CD14-positive monocyte (primary cell): Measurements from ENCODE around the gene RPP14. TPM values are rescaled to one million over a fixed set of nuclear protein-coding genes. Genes with fewer than 3 reads are reported as not detected.

Source experiments
- DNase-seq, 3 donors: peaks; one replicate each; pipeline ENCODE4 v3.0.0-alpha.2; 2011 to 2022
- H2AFZ ChIP-seq: 2 replicates; pipeline ENCODE4 v1.6.0; 2012; ENCODE audit warnings: mild to moderate bottlenecking, low read depth, low read length, inconsistent platforms; ENCODE audit not compliant: insufficient read depth, poor library complexity, severe bottlenecking
- H3K27ac ChIP-seq, 2 donors: 1 replicate in 1 of 2; 2 replicates in 1 of 2; pipeline ENCODE4 v1.5.1; 2012 to 2013; ENCODE audit warnings: low read length in 2 of 2, control low read depth in 1 of 2, inconsistent platforms in 1 of 2, low read depth in 1 of 2, mild to moderate bottlenecking in 1 of 2
- H3K27me3 ChIP-seq, 2 donors: one replicate each; pipeline versions ENCODE4 v1.6.0 to v1.6.1; 2011 to 2013; ENCODE audit warnings: low read length in 2 of 2; ENCODE audit not compliant: control insufficient read depth in 2 of 2, insufficient read depth in 2 of 2
- H3K36me3 ChIP-seq, 2 donors: replicated peaks in 1 of 2; 1 replicate in 1 of 2; 2 replicates in 1 of 2; pipeline versions ENCODE4 v1.5.1 to v1.6.1; 2012 to 2013; ENCODE audit warnings: low read length in 2 of 2, control low read depth in 1 of 2, inconsistent platforms in 1 of 2, mild to moderate bottlenecking in 1 of 2; ENCODE audit not compliant: insufficient read depth in 2 of 2, control insufficient read depth in 1 of 2
- H3K4me1 ChIP-seq, 2 donors: 1 replicate in 1 of 2; 2 replicates in 1 of 2; pipeline versions ENCODE4 v1.5.1 to v1.6.1; 2012 to 2013; ENCODE audit warnings: low read length in 2 of 2, control low read depth in 1 of 2, inconsistent platforms in 1 of 2, mild to moderate bottlenecking in 1 of 2, moderate library complexity in 1 of 2; ENCODE audit not compliant: insufficient read depth in 2 of 2, control insufficient read depth in 1 of 2
- H3K4me2 ChIP-seq: replicated peaks from 2 replicates; pipeline ENCODE3; 2012; ENCODE audit warnings: low read length, moderate library complexity, mild to moderate bottlenecking; ENCODE audit not compliant: poor library complexity, severe bottlenecking; ENCODE audit errors: extremely low read depth
- H3K4me3 ChIP-seq, 3 experiments: fragments of 200-600 bp in 1 of 3; sonication (generic) in 1 of 3; replicated peaks in 1 of 3; 1 replicate in 2 of 3; 2 replicates in 1 of 3; pipeline ENCODE4 v1.5.1; 2011 to 2013; ENCODE audit warnings: low read length in 3 of 3, mild to moderate bottlenecking in 3 of 3, control low read depth in 2 of 3, low read depth in 2 of 3, inconsistent platforms in 1 of 3, moderate library complexity in 1 of 3
- H3K79me2 ChIP-seq: 2 replicates; pipeline ENCODE4 v1.6.0; 2012; ENCODE audit warnings: mild to moderate bottlenecking, control low read depth, inconsistent platforms, low read length, moderate library complexity; ENCODE audit not compliant: insufficient read depth
- H3K9ac ChIP-seq: 2 replicates; pipeline ENCODE4 v1.6.0; 2017; ENCODE audit warnings: low read length, mild to moderate bottlenecking; ENCODE audit not compliant: insufficient read depth, poor library complexity, severe bottlenecking
- H3K9me3 ChIP-seq, 2 donors: replicated peaks in 1 of 2; 1 replicate in 1 of 2; 2 replicates in 1 of 2; pipeline versions ENCODE4 v1.5.1 to v1.6.1; 2012 to 2013; ENCODE audit warnings: low read length in 2 of 2, control low read depth in 1 of 2; ENCODE audit not compliant: control insufficient read depth in 1 of 2, insufficient read depth in 1 of 2
- H4K20me1 ChIP-seq: 2 replicates; pipeline ENCODE4 v1.6.0; 2012; ENCODE audit warnings: mild to moderate bottlenecking, low read length, control low read depth, moderate library complexity; ENCODE audit not compliant: insufficient read depth
- H3K27ac Mint-ChIP-seq, 7 donors: one replicate each; pipeline ENCODE4 v1.8.0; 2020; ENCODE audit warnings: mild to moderate bottlenecking in 7 of 7, mixed read lengths in 7 of 7, moderate library complexity in 6 of 7, inconsistent platforms in 2 of 7
- H3K27me3 Mint-ChIP-seq, 3 donors: one replicate each; pipeline ENCODE4 v1.8.0; 2021 to 2022; ENCODE audit warnings: low read depth in 3 of 3, mild to moderate bottlenecking in 3 of 3, mixed read lengths in 3 of 3, moderate library complexity in 3 of 3, inconsistent platforms in 1 of 3
- H3K36me3 Mint-ChIP-seq, 2 donors: one replicate each; pipeline ENCODE4 v1.8.0; 2020; ENCODE audit warnings: mixed read lengths in 2 of 2, inconsistent platforms in 1 of 2, mild to moderate bottlenecking in 1 of 2
- H3K4me1 Mint-ChIP-seq: one replicate; pipeline ENCODE4 v1.8.0; 2020; ENCODE audit warnings: mild to moderate bottlenecking, mixed read lengths
- H3K4me3 Mint-ChIP-seq, 2 donors: one replicate each; pipeline ENCODE4 v1.8.0; 2020; ENCODE audit warnings: mild to moderate bottlenecking in 2 of 2, mixed read lengths in 2 of 2, moderate library complexity in 1 of 2
- H3K9me3 Mint-ChIP-seq, 7 donors: one replicate each; pipeline ENCODE4 v1.8.0; 2020 to 2022; ENCODE audit warnings: mixed read lengths in 7 of 7, mild to moderate bottlenecking in 6 of 7, moderate library complexity in 6 of 7, inconsistent platforms in 2 of 7
- WGBS: methylation state at CpG from one replicate; pipeline ENCODE4 v1.1.5; 2013; ENCODE audit warnings: missing lambda C conversion rate; ENCODE audit not compliant: insufficient coverage; 5-methylcytosine and 5-hydroxymethylcytosine counted together
- intact Hi-C, 2 donors: fragments of 100-400 bp; cut with micrococcal nuclease; formaldehyde crosslinking; loops; one replicate each; pipeline versions ENCODE4 v1.15.0 to v1.15.1; 2023
- polyA plus RNA-seq, 3 donors: library from polyadenylated mRNA; depleted of rRNA in 1 of 3; unstranded in 2 of 3; stranded (reverse) in 1 of 3; fragments of 300-500 nt in 2 of 3; fragments of >200 nt in 1 of 3; fragmentation: Illumina TruSeq in 2 of 3; gene quantifications; 1 replicate in 2 of 3; 2 replicates in 1 of 3; pipeline ENCODE4 v1.2.3, GENCODE V29; 2012 to 2021
- TF ChIP-seq, protein P1 (sequence below): fragments of 200-600 bp; IDR thresholded peaks from one replicate; pipeline ENCODE4 v1.8.0; 2022; ENCODE audit warnings: antibody characterized with exemption, mild to moderate bottlenecking

Gene RPP14
- polyA plus RNA-seq, 3 donors, result 3.5 to 8.8 (median 6.6) TPM

DNA sequence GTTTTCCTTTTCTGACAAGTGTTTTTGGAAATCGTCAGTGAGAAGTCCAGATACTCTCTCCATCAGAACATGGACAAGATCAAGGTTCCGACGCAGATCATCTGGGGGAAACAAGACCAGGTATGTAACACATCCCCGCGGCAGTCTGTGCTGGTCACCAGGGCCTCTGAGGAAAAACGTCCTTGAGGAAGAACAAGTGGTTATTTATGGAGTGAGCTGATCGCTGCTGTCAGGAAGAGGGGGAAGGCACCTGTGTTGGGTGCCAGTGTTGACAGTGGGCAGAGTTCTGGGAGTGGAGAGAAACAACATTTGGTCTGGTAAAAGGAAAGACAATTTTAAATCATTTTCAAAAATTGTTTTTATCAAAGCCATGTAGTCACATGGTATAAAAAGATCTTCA, 20.7 kb upstream of the RPP14 start:
- peaks cover 43 to 69% of the 10 kb centered on the region in 2 donors for H3K36me3 ChIP-seq

DNA sequence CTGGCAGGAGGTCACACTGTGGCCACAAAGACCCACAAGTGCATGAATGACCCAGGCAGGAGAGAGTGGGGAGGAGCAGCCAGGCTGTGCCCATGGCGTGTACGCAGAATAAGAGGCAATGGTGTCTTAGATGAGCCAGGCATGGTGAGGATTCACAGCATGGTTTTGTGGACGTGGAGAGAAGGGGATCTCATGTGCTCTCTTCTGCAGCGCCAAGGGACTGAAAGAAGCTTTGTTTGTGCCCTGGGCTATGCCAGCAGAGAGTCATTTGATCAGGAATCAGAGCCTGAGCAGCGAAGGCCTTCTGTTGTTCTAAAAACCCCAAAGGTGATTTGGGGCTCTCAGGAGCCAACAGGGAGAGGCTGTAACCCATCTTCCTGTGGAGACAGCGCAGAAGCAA, 18.7 kb upstream of the RPP14 start:
- H3K9me3 ChIP-seq, result no peaks in the 10 kb centered on the region
- no peak overlapping the region for H3K4me2 ChIP-seq
- WGBS, result 98% methylated on average over 6 of the region's 6 CpGs
- Mint-ChIP-seq H3K27ac (peak overlapping the region in 2 of 7 donors; percentile 24 to 60), H3K9me3 (no peaks in the 10 kb centered on the region), H3K4me3 (no peak overlapping the region), H3K36me3 (peaks cover 43 to 53% of the 10 kb centered on the region in 2 donors), H3K27me3 (no peaks in the 10 kb centered on the region), H3K4me1 (no peaks in the 10 kb centered on the region)
- no peaks in the 10 kb centered on the region for H3K27me3 ChIP-seq
- DNase-seq, result no peak
- no peak overlapping the region for H3K4me3 ChIP-seq
- peaks cover 40 to 49% of the 10 kb centered on the region in 2 donors for H3K36me3 ChIP-seq
- no peak overlapping the region for H3K27ac ChIP-seq
- H3K9ac ChIP-seq, result no peak overlapping the region
- intact Hi-C loops, result no loop called here
- no peak overlapping the region for H2AFZ ChIP-seq
- no peaks in the 10 kb centered on the region for H4K20me1 ChIP-seq
- TF ChIP-seq, protein P1, sequence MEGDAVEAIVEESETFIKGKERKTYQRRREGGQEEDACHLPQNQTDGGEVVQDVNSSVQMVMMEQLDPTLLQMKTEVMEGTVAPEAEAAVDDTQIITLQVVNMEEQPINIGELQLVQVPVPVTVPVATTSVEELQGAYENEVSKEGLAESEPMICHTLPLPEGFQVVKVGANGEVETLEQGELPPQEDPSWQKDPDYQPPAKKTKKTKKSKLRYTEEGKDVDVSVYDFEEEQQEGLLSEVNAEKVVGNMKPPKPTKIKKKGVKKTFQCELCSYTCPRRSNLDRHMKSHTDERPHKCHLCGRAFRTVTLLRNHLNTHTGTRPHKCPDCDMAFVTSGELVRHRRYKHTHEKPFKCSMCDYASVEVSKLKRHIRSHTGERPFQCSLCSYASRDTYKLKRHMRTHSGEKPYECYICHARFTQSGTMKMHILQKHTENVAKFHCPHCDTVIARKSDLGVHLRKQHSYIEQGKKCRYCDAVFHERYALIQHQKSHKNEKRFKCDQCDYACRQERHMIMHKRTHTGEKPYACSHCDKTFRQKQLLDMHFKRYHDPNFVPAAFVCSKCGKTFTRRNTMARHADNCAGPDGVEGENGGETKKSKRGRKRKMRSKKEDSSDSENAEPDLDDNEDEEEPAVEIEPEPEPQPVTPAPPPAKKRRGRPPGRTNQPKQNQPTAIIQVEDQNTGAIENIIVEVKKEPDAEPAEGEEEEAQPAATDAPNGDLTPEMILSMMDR, result no peak
- H3K4me1 ChIP-seq, result no peaks in the 10 kb centered on the region
- H3K79me2 ChIP-seq, result no peaks in the 10 kb centered on the region

More for the DNA sequence above, 20.7 kb upstream of the RPP14 start:
- Histone ChIP-seq H3K4me3 (no peak overlapping the region), H3K9me3 (no peaks in the 10 kb centered on the region), H2AFZ (no peak overlapping the region), H3K4me2 (no peak overlapping the region), H3K4me1 (no peaks in the 10 kb centered on the region), H3K79me2 (no peaks in the 10 kb centered on the region), H4K20me1 (no peaks in the 10 kb centered on the region), H3K27me3 (no peaks in the 10 kb centered on the region), H3K9ac (no peak overlapping the region), H3K27ac (no peak overlapping the region)
- intact Hi-C loops, result no loop called here
- H3K36me3 Mint-ChIP-seq, result peaks cover 56 to 59% of the 10 kb centered on the region in 2 donors
- H3K27ac Mint-ChIP-seq, result peak overlapping the region in 1 of 7 donors; percentile 54
- no peaks in the 10 kb centered on the region for H3K9me3 Mint-ChIP-seq
- TF ChIP-seq, protein P1, result no peak
- H3K4me3 Mint-ChIP-seq, result no peak overlapping the region
- 91% methylated on average over 5 of the region's 7 CpGs for WGBS
- DNase-seq, result no peak
- no peaks in the 10 kb centered on the region for H3K27me3 Mint-ChIP-seq
- no peaks in the 10 kb centered on the region for H3K4me1 Mint-ChIP-seq
